Left kidney (tissue), 2 donors: Measurements from ENCODE around the gene LRPAP1. TPM values are rescaled to one million over a fixed set of nuclear protein-coding genes. Genes with fewer than 3 reads are reported as not detected.

Experiments used
- DNase-seq: peaks from one replicate; pipeline ENCODE4 v3.0.0-alpha.2; 2013
- polyA plus RNA-seq: library from polyadenylated mRNA; unstranded; fragments of 120-200 nt; gene quantifications from one replicate; pipeline ENCODE4 v1.2.1, GENCODE V29; 2013; ENCODE audit not compliant: insufficient read length

LRPAP1 gene
- polyA plus RNA-seq, 1 donor = 182 TPM

- no peak for DNase-seq
These were observed 30.9 kb downstream of the LRPAP1 start for GRCh38 chr4:3501126-3501824.

- DNase-seq = no peak
These were observed 31.6 kb downstream of the LRPAP1 start for GRCh38 chr4:3500634-3501101.

GRCh38 chr4:3500111-3500510, 32.1 kb downstream of the LRPAP1 start:
- DNase-seq = no peak

GRCh38 chr4:3499710-3500109, 32.5 kb downstream of the LRPAP1 start:
- no peak for DNase-seq

GRCh38 chr4:3498901-3499510, 33.2 kb downstream of the LRPAP1 start:
- DNase-seq = no peak

- DNase-seq = no peak
These were observed 33.8 kb downstream of the LRPAP1 start for GRCh38 chr4:3498407-3498806.

GRCh38 chr4:3497523-3498389, 34.5 kb downstream of the LRPAP1 start:
- DNase-seq = no peak

- DNase-seq = no peak
These were observed 35.1 kb downstream of the LRPAP1 start for GRCh38 chr4:3497095-3497494.

GRCh38 chr4:3496021-3496420, 36.2 kb downstream of the LRPAP1 start:
- DNase-seq = no peak

GRCh38 chr4:3495204-3495975, 36.8 kb downstream of the LRPAP1 start:
- DNase-seq = no peak

GRCh38 chr4:3494462-3494871, 37.8 kb downstream of the LRPAP1 start:
- no peak for DNase-seq

- DNase-seq = no peak
These were observed 38.3 kb downstream of the LRPAP1 start for GRCh38 chr4:3493720-3494461.

GRCh38 chr4:3492741-3493719, 39.2 kb downstream of the LRPAP1 start:
- DNase-seq = no peak

GRCh38 chr4:3491681-3492405, 40.4 kb downstream of the LRPAP1 start:
- no peak for DNase-seq

- DNase-seq = no peak
These were observed 42.7 kb downstream of the LRPAP1 start for GRCh38 chr4:3489451-3489962.

- DNase-seq = no peak
These were observed 43.4 kb downstream of the LRPAP1 start for GRCh38 chr4:3488820-3489219.

GRCh38 chr4:3487861-3488260, 44.4 kb downstream of the LRPAP1 start:
- no peak for DNase-seq

- no peak for DNase-seq
These were observed 45.4 kb downstream of the LRPAP1 start for GRCh38 chr4:3486541-3487540.
